Limb (tissue), 2 donors: ENCODE measurements around the gene OOSP3.
"Not testable (repeated sequence)": the region's sequence is repeated elsewhere in the genome, so short reads cannot be mapped to it uniquely, and the experiment has no call there.

Experiments
- DNase-seq, 2 donors: peaks; one replicate each; pipeline ENCODE4 v3.0.0-alpha.2; 2016; ENCODE audit errors: extremely low spot score in 2 of 2

The OOSP3 gene

GRCh38 chr11:59878575-59878974 lies at the start of gene OOSP3:
Gene OOSP3, plus strand, starts transcription at chr11:59878782. Its CDS starts 27 bp downstream, at chr11:59878809.
- DNase-seq: no peak

- no peak for DNase-seq
Observed at GRCh38 chr11:59829358-59829757, 49.2 kb upstream of the OOSP3 start.

- no peak for DNase-seq
Observed at GRCh38 chr11:59833602-59834001, 45.0 kb upstream of the OOSP3 start.

- DNase-seq: no peak
Observed at GRCh38 chr11:59839615-59840014, 39.0 kb upstream of the OOSP3 start.

GRCh38 chr11:59841514-59841913 lies 37.1 kb upstream of the OOSP3 start:
- DNase-seq: no peak

GRCh38 chr11:59842316-59842715 lies 36.3 kb upstream of the OOSP3 start:
- DNase-seq: no peak

GRCh38 chr11:59845399-59845798 lies 33.2 kb upstream of the OOSP3 start, which contains the start of gene CBLIF:
Gene CBLIF, minus strand, starts transcription at chr11:59845499. Its CDS starts 46 bp downstream, at chr11:59845453.
- no peak for DNase-seq

GRCh38 chr11:59846556-59846955 lies 32.0 kb upstream of the OOSP3 start:
- no peak for DNase-seq

GRCh38 chr11:59847626-59848025 lies 31.0 kb upstream of the OOSP3 start:
- DNase-seq: no peak

GRCh38 chr11:59848439-59848838 lies 30.1 kb upstream of the OOSP3 start:
- DNase-seq: not testable (repeated sequence)

- DNase-seq: no peak
Observed at GRCh38 chr11:59849129-59849528, 29.5 kb upstream of the OOSP3 start.

GRCh38 chr11:59849551-59849950 lies 29.0 kb upstream of the OOSP3 start:
- not testable (repeated sequence) for DNase-seq

- not testable (repeated sequence) for DNase-seq
Observed at GRCh38 chr11:59851416-59851815, 27.2 kb upstream of the OOSP3 start.

GRCh38 chr11:59854871-59855270 lies 23.7 kb upstream of the OOSP3 start:
- no peak for DNase-seq

GRCh38 chr11:59857439-59858434 lies 20.8 kb upstream of the OOSP3 start:
- no peak for DNase-seq

- DNase-seq: no peak
Observed at GRCh38 chr11:59859673-59860072, 18.9 kb upstream of the OOSP3 start.

- DNase-seq: no peak
Observed at GRCh38 chr11:59862252-59862651, 16.3 kb upstream of the OOSP3 start.

GRCh38 chr11:59865031-59865430 lies 13.6 kb upstream of the OOSP3 start:
- no peak for DNase-seq

- DNase-seq: no peak
Observed at GRCh38 chr11:59866397-59866796, 12.2 kb upstream of the OOSP3 start, which contains the start of gene TCN1. Gene TCN1, minus strand, starts transcription at chr11:59866487. Its CDS starts 17 bp downstream, at chr11:59866470.

- DNase-seq: no peak
Observed at GRCh38 chr11:59866836-59867235, 11.7 kb upstream of the OOSP3 start.

GRCh38 chr11:59867946-59868345 lies 10.6 kb upstream of the OOSP3 start:
- no peak for DNase-seq

GRCh38 chr11:59872076-59872475 lies 6.5 kb upstream of the OOSP3 start:
- DNase-seq: no peak
